CD14-positive monocyte (primary cell): Measurements from ENCODE around the gene CACNA2D1. TPM values are rescaled to one million over a fixed set of nuclear protein-coding genes. Genes with fewer than 3 reads are reported as not detected.

Experiments
- DNase-seq, 3 donors: peaks; one replicate each; pipeline ENCODE4 v3.0.0-alpha.2; 2011 to 2022
- H2AFZ ChIP-seq: 2 replicates; pipeline ENCODE4 v1.6.0; 2012; ENCODE audit warnings: mild to moderate bottlenecking, low read depth, low read length, inconsistent platforms; ENCODE audit not compliant: insufficient read depth, poor library complexity, severe bottlenecking
- H3K27ac ChIP-seq, 2 donors: 1 replicate in 1 of 2; 2 replicates in 1 of 2; pipeline ENCODE4 v1.5.1; 2012 to 2013; ENCODE audit warnings: low read length in 2 of 2, control low read depth in 1 of 2, inconsistent platforms in 1 of 2, low read depth in 1 of 2, mild to moderate bottlenecking in 1 of 2
- H3K27me3 ChIP-seq, 2 donors: one replicate each; pipeline versions ENCODE4 v1.6.0 to v1.6.1; 2011 to 2013; ENCODE audit warnings: low read length in 2 of 2; ENCODE audit not compliant: control insufficient read depth in 2 of 2, insufficient read depth in 2 of 2
- H3K36me3 ChIP-seq, 2 donors: replicated peaks in 1 of 2; 1 replicate in 1 of 2; 2 replicates in 1 of 2; pipeline versions ENCODE4 v1.5.1 to v1.6.1; 2012 to 2013; ENCODE audit warnings: low read length in 2 of 2, control low read depth in 1 of 2, inconsistent platforms in 1 of 2, mild to moderate bottlenecking in 1 of 2; ENCODE audit not compliant: insufficient read depth in 2 of 2, control insufficient read depth in 1 of 2
- H3K4me1 ChIP-seq, 2 donors: 1 replicate in 1 of 2; 2 replicates in 1 of 2; pipeline versions ENCODE4 v1.5.1 to v1.6.1; 2012 to 2013; ENCODE audit warnings: low read length in 2 of 2, control low read depth in 1 of 2, inconsistent platforms in 1 of 2, mild to moderate bottlenecking in 1 of 2, moderate library complexity in 1 of 2; ENCODE audit not compliant: insufficient read depth in 2 of 2, control insufficient read depth in 1 of 2
- H3K4me2 ChIP-seq: replicated peaks from 2 replicates; pipeline ENCODE3; 2012; ENCODE audit warnings: low read length, moderate library complexity, mild to moderate bottlenecking; ENCODE audit not compliant: poor library complexity, severe bottlenecking; ENCODE audit errors: extremely low read depth
- H3K4me3 ChIP-seq, 3 experiments: fragments of 200-600 bp in 1 of 3; sonication (generic) in 1 of 3; replicated peaks in 1 of 3; 1 replicate in 2 of 3; 2 replicates in 1 of 3; pipeline ENCODE4 v1.5.1; 2011 to 2013; ENCODE audit warnings: low read length in 3 of 3, mild to moderate bottlenecking in 3 of 3, control low read depth in 2 of 3, low read depth in 2 of 3, inconsistent platforms in 1 of 3, moderate library complexity in 1 of 3
- H3K79me2 ChIP-seq: 2 replicates; pipeline ENCODE4 v1.6.0; 2012; ENCODE audit warnings: mild to moderate bottlenecking, control low read depth, inconsistent platforms, low read length, moderate library complexity; ENCODE audit not compliant: insufficient read depth
- H3K9ac ChIP-seq: 2 replicates; pipeline ENCODE4 v1.6.0; 2017; ENCODE audit warnings: low read length, mild to moderate bottlenecking; ENCODE audit not compliant: insufficient read depth, poor library complexity, severe bottlenecking
- H3K9me3 ChIP-seq, 2 donors: replicated peaks in 1 of 2; 1 replicate in 1 of 2; 2 replicates in 1 of 2; pipeline versions ENCODE4 v1.5.1 to v1.6.1; 2012 to 2013; ENCODE audit warnings: low read length in 2 of 2, control low read depth in 1 of 2; ENCODE audit not compliant: control insufficient read depth in 1 of 2, insufficient read depth in 1 of 2
- H4K20me1 ChIP-seq: 2 replicates; pipeline ENCODE4 v1.6.0; 2012; ENCODE audit warnings: mild to moderate bottlenecking, low read length, control low read depth, moderate library complexity; ENCODE audit not compliant: insufficient read depth
- H3K27ac Mint-ChIP-seq, 7 donors: one replicate each; pipeline ENCODE4 v1.8.0; 2020; ENCODE audit warnings: mild to moderate bottlenecking in 7 of 7, mixed read lengths in 7 of 7, moderate library complexity in 6 of 7, inconsistent platforms in 2 of 7
- H3K27me3 Mint-ChIP-seq, 3 donors: one replicate each; pipeline ENCODE4 v1.8.0; 2021 to 2022; ENCODE audit warnings: low read depth in 3 of 3, mild to moderate bottlenecking in 3 of 3, mixed read lengths in 3 of 3, moderate library complexity in 3 of 3, inconsistent platforms in 1 of 3
- H3K36me3 Mint-ChIP-seq, 2 donors: one replicate each; pipeline ENCODE4 v1.8.0; 2020; ENCODE audit warnings: mixed read lengths in 2 of 2, inconsistent platforms in 1 of 2, mild to moderate bottlenecking in 1 of 2
- H3K4me1 Mint-ChIP-seq: one replicate; pipeline ENCODE4 v1.8.0; 2020; ENCODE audit warnings: mild to moderate bottlenecking, mixed read lengths
- H3K4me3 Mint-ChIP-seq, 2 donors: one replicate each; pipeline ENCODE4 v1.8.0; 2020; ENCODE audit warnings: mild to moderate bottlenecking in 2 of 2, mixed read lengths in 2 of 2, moderate library complexity in 1 of 2
- H3K9me3 Mint-ChIP-seq, 7 donors: one replicate each; pipeline ENCODE4 v1.8.0; 2020 to 2022; ENCODE audit warnings: mixed read lengths in 7 of 7, mild to moderate bottlenecking in 6 of 7, moderate library complexity in 6 of 7, inconsistent platforms in 2 of 7
- CTCF ChIP-seq: fragments of 200-600 bp; IDR thresholded peaks from one replicate; pipeline ENCODE4 v1.8.0; 2022; ENCODE audit warnings: antibody characterized with exemption, mild to moderate bottlenecking
- WGBS: methylation state at CpG from one replicate; pipeline ENCODE4 v1.1.5; 2013; ENCODE audit warnings: missing lambda C conversion rate; ENCODE audit not compliant: insufficient coverage; 5-methylcytosine and 5-hydroxymethylcytosine counted together
- intact Hi-C, 2 donors: fragments of 100-400 bp; cut with micrococcal nuclease; formaldehyde crosslinking; loops; one replicate each; pipeline versions ENCODE4 v1.15.0 to v1.15.1; 2023
- polyA plus RNA-seq, 3 donors: library from polyadenylated mRNA; depleted of rRNA in 1 of 3; unstranded in 2 of 3; stranded (reverse) in 1 of 3; fragments of 300-500 nt in 2 of 3; fragments of >200 nt in 1 of 3; fragmentation: Illumina TruSeq in 2 of 3; gene quantifications; 1 replicate in 2 of 3; 2 replicates in 1 of 3; pipeline ENCODE4 v1.2.3, GENCODE V29; 2012 to 2021

CACNA2D1 gene
- polyA plus RNA-seq, 3 donors: 0.02 TPM; not detected in 2

GRCh38 chr7:82156893-82157292 is 286.7 kb downstream of the CACNA2D1 start:
- no peaks in the 10 kb centered on the region for H3K9me3 Mint-ChIP-seq
- WGBS: no CpG with 5 or more reads among the region's 1 CpG
- Histone ChIP-seq H3K4me2 (no peak overlapping the region), H3K27ac (no peak overlapping the region), H3K79me2 (no peaks in the 10 kb centered on the region), H3K9ac (no peak overlapping the region), H2AFZ (no peak overlapping the region), H3K36me3 (no peaks in the 10 kb centered on the region), H3K27me3 (no peaks in the 10 kb centered on the region), H3K4me1 (no peaks in the 10 kb centered on the region), H3K9me3 (no peaks in the 10 kb centered on the region), H3K4me3 (no peak overlapping the region), H4K20me1 (no peaks in the 10 kb centered on the region)
- no peak for DNase-seq
- no peak overlapping the region for H3K4me3 Mint-ChIP-seq
- no peak overlapping the region for H3K27ac Mint-ChIP-seq
- no peaks in the 10 kb centered on the region for H3K36me3 Mint-ChIP-seq
- H3K4me1 Mint-ChIP-seq: no peaks in the 10 kb centered on the region
- intact Hi-C loops: no loop called here
- TF ChIP-seq CTCF: no peak
- H3K27me3 Mint-ChIP-seq: peaks cover 0 to 2% (median 0%) of the 10 kb centered on the region in 3 donors

- H3K9ac ChIP-seq: no peak overlapping the region
- no peaks in the 10 kb centered on the region for H3K4me1 ChIP-seq
- no peaks in the 10 kb centered on the region for H3K4me1 Mint-ChIP-seq
- no peaks in the 10 kb centered on the region for H3K9me3 ChIP-seq
- no peak overlapping the region for H3K27ac ChIP-seq
- H3K27me3 Mint-ChIP-seq: peaks cover 0 to 2% (median 0%) of the 10 kb centered on the region in 3 donors
- H3K79me2 ChIP-seq: no peaks in the 10 kb centered on the region
- H2AFZ ChIP-seq: no peak overlapping the region
- no peak overlapping the region for H3K4me2 ChIP-seq
- H3K9me3 Mint-ChIP-seq: no peaks in the 10 kb centered on the region
- no peaks in the 10 kb centered on the region for H3K36me3 ChIP-seq
- H3K27ac Mint-ChIP-seq: no peak overlapping the region
- 67% methylated on average over 1 of the region's 3 CpGs for WGBS
- H3K36me3 Mint-ChIP-seq: no peaks in the 10 kb centered on the region
- DNase-seq: no peak
- no peaks in the 10 kb centered on the region for H4K20me1 ChIP-seq
- intact Hi-C loops: no loop called here
- H3K4me3 Mint-ChIP-seq: no peak overlapping the region
- no peak overlapping the region for H3K4me3 ChIP-seq
- H3K27me3 ChIP-seq: no peaks in the 10 kb centered on the region
- no peak for TF ChIP-seq CTCF
Observed at GRCh38 chr7:82156168-82156567, 287.4 kb downstream of the CACNA2D1 start.
